Transverse colon (tissue), 4 donors: ENCODE results near the gene SLC22A23. TPM values are rescaled to one million over a fixed set of nuclear protein-coding genes. Genes with fewer than 3 reads are reported as not detected.
A peak's percentile ranks its signal among the peaks of the same experiment; 100 is the strongest.

ENCODE experiments used
- DNase-seq: peaks from one replicate; pipeline ENCODE4 v3.0.0-alpha.2; 2019
- H3K27ac ChIP-seq, 4 donors: fragments of 200-600 bp; sonication (generic); 2 replicates each; pipeline ENCODE4 v1.5.1; 2016 to 2018; ENCODE audit warnings: inconsistent platforms in 4 of 4
- H3K27me3 ChIP-seq: fragments of 200-600 bp; sonication (generic); 2 replicates; pipeline ENCODE4 v1.5.1; 2017; ENCODE audit warnings: inconsistent platforms
- H3K36me3 ChIP-seq, 4 donors: fragments of 200-600 bp; sonication (generic); 2 replicates each; pipeline ENCODE4 v1.5.1; 2017 to 2019; ENCODE audit warnings: inconsistent platforms in 4 of 4
- H3K4me1 ChIP-seq, 4 donors: fragments of 200-600 bp; sonication (generic); 2 replicates each; pipeline ENCODE4 v1.5.1; 2017 to 2020; ENCODE audit warnings: inconsistent platforms in 4 of 4
- H3K4me3 ChIP-seq, 4 donors: fragments of 200-600 bp; sonication (generic); 1 replicate in 1 of 4; 2 replicates in 3 of 4; pipeline versions ENCODE4 v1.5.1 to v1.6.1; 2017 to 2019; ENCODE audit warnings: inconsistent platforms in 4 of 4
- H3K9me3 ChIP-seq, 2 donors: fragments of 200-600 bp; sonication (generic); 2 replicates each; pipeline ENCODE4 v1.5.1; 2017 to 2019; ENCODE audit warnings: inconsistent platforms in 2 of 2
- EP300 ChIP-seq: sonication (generic); formaldehyde crosslinking; IDR thresholded peaks from one replicate; pipeline ENCODE4 v1.6.1; 2017; ENCODE audit warnings: antibody characterized with exemption, low read depth
- POLR2A ChIP-seq: fragments of 450-650 bp; IDR thresholded peaks from one replicate; pipeline ENCODE4 v1.6.1; 2016; ENCODE audit warnings: antibody characterized with exemption, mild to moderate bottlenecking, moderate library complexity
- POLR2AphosphoS5 ChIP-seq, 3 donors: sonication (generic); formaldehyde crosslinking; IDR thresholded peaks; one replicate each; pipeline ENCODE4 v1.6.1; 2016; ENCODE audit warnings: antibody characterized with exemption in 3 of 3
- WGBS, 2 donors: methylation state at CpG; one replicate each; pipeline ENCODE4 v1.1.5; 2018; ENCODE audit warnings: low coverage in 1 of 2; 5-methylcytosine and 5-hydroxymethylcytosine counted together
- in situ Hi-C, 4 donors: fragments of 200-750 bp; cut with MboI; loops; one replicate each; pipeline versions ENCODE4 v1.15.0 to v1.15.1; 2017; ENCODE audit warnings: low sequenced_read_pairs in 3 of 4, low pct_ligation_motif_present in 1 of 4, low pct_unique_long_range_greater_than_20kb in 1 of 4
- intact Hi-C: fragments of 100-400 bp; cut with DNase I; formaldehyde crosslinking; loops from one replicate; pipeline ENCODE4 v1.15.1; 2023; ENCODE audit warnings: low total_unique reads
- total RNA-seq, 4 donors: library from RNA; depleted of rRNA; stranded (reverse); fragments of >200 nt; gene quantifications; one replicate each; pipeline ENCODE4 v1.1.0, GENCODE V29; 2016
- TF ChIP-seq, protein P1 (sequence below), 5 experiments: fragments of 200-600 bp in 3 of 5; fragments of 450-650 bp in 2 of 5; sonication (generic) in 3 of 5; IDR thresholded peaks; 1 replicate in 2 of 5; 2 replicates in 3 of 5; pipeline ENCODE4 v1.5.1; 2016 to 2017; ENCODE audit warnings: antibody characterized with exemption in 5 of 5, inconsistent platforms in 3 of 5, mild to moderate bottlenecking in 2 of 5, moderate library complexity in 1 of 5

Gene SLC22A23
- total RNA-seq, 4 donors from 2014 or later = 96.1 to 161 (median 117) TPM

DNA sequence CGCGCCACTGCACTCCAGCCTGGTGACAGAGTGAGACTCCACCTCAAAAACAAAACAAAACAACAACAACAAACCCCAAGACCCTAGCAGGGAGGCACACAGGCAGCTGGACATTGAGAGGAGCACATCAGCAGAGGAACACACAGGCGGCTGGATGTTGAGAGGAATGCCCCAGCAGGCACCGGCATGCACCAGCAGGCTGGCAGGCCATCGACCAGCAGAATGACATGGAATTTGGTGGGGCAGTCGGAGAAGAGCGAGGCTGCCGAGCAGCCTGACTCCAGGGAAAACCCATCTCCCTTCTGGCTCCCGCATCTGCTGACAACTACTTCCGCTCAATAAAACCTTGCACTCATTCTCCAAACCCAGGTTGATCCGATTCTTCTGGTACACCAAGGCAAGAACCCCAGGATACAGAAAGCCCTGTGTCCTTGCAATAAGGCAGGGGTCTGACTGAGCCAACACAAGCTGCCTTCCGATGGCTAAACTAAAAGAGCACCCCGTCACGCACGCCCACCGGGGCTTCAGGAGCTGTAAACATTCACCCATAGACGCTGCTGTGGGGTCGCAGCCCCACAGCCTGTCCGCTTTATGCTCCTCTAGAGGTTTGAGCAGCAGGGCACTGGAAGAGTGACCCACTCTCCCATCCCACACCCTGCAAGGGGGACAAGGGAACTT lies 60.2 kb downstream of the SLC22A23 start:
- in situ Hi-C loops = no loop called here
- no peaks in the 10 kb centered on the region for H3K9me3 ChIP-seq
- intact Hi-C loops = no loop called here
- DNase-seq = no peak
- H3K27ac ChIP-seq = peak overlapping the region; percentile 12 to 85 (median 78)
- H3K36me3 ChIP-seq = no peaks in the 10 kb centered on the region
- H3K27me3 ChIP-seq = no peaks in the 10 kb centered on the region
- H3K4me3 ChIP-seq = no peak overlapping the region
- H3K4me1 ChIP-seq = peaks cover 14 to 71% (median 42%) of the 10 kb centered on the region in 4 donors
- 92 to 95% methylated on average over 2 to 19 of the region's 19 CpGs for WGBS, 2 donors
- TF ChIP-seq POLR2AphosphoS5 (IDR thresholded peaks at IDR 0.05) = no peak
- TF ChIP-seq, protein P1, sequence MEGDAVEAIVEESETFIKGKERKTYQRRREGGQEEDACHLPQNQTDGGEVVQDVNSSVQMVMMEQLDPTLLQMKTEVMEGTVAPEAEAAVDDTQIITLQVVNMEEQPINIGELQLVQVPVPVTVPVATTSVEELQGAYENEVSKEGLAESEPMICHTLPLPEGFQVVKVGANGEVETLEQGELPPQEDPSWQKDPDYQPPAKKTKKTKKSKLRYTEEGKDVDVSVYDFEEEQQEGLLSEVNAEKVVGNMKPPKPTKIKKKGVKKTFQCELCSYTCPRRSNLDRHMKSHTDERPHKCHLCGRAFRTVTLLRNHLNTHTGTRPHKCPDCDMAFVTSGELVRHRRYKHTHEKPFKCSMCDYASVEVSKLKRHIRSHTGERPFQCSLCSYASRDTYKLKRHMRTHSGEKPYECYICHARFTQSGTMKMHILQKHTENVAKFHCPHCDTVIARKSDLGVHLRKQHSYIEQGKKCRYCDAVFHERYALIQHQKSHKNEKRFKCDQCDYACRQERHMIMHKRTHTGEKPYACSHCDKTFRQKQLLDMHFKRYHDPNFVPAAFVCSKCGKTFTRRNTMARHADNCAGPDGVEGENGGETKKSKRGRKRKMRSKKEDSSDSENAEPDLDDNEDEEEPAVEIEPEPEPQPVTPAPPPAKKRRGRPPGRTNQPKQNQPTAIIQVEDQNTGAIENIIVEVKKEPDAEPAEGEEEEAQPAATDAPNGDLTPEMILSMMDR (IDR thresholded peaks at IDR 0.05) = no peak
- no peak for TF ChIP-seq POLR2A
- no peak for TF ChIP-seq EP300

DNA sequence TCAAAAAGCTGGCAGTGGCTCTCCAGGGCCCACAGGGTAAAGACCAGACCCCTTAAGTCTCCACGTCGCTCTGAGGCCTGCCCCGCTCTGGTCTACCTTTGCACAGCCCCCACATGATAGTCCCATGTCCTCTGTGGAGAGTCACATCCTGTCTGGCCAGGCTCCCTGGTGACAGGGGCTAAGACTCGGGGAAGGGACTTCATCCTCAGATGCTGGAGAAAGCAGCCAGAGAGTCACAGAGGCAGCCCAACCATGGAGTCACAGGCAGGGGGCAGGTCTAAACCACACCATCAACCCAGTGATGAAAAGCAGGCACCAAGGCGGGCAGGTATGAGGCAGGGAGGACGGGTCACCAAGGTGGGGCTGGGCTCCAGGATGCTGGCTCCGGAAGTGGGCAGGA lies 62.2 kb downstream of the SLC22A23 start:
- no peak for TF ChIP-seq EP300
- TF ChIP-seq, protein P1 (IDR thresholded peaks at IDR 0.05) = no peak
- no peak for TF ChIP-seq POLR2AphosphoS5 (IDR thresholded peaks at IDR 0.05)
- TF ChIP-seq POLR2A = no peak
- WGBS, 2 donors = 81% methylated on average over 7 of the region's 7 CpGs; no CpG with 5 or more reads in 1 of the 2 donors
- Histone ChIP-seq H3K4me3 (no peak overlapping the region), H3K27ac (no peak overlapping the region), H3K27me3 (no peaks in the 10 kb centered on the region), H3K4me1 (peaks cover 22 to 72% (median 41%) of the 10 kb centered on the region in 4 donors), H3K9me3 (no peaks in the 10 kb centered on the region), H3K36me3 (no peaks in the 10 kb centered on the region)
- DNase-seq = no peak
- in situ Hi-C loops (no loop called here), intact Hi-C loops (no loop called here)

DNA sequence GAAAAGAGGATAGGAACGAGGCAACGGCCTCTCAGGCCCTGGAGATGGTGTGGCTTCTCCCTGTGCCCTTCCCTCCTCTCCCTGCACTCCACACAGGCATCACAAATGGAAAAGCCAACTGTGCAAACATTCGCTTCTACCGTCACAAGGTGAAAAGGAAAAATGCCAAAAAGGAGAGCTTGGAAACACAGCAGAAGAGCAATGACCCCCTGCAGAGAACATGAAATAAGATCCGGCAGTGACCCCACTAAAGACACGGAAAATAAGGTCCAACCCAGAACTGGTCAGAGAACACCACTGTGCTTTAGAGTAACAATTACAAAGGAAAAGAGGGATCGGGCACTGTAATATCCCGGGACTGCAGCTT lies 63.0 kb downstream of the SLC22A23 start:
- 60 to 74% methylated on average over 1 to 8 of the region's 8 CpGs for WGBS, 2 donors
- Histone ChIP-seq H3K27me3 (no peaks in the 10 kb centered on the region), H3K36me3 (no peaks in the 10 kb centered on the region), H3K27ac (no peak overlapping the region), H3K4me1 (peaks cover 23 to 71% (median 37%) of the 10 kb centered on the region in 4 donors), H3K4me3 (no peak overlapping the region), H3K9me3 (no peaks in the 10 kb centered on the region)
- intact Hi-C loops (no loop called here), in situ Hi-C loops (no loop called here)
- no peak for DNase-seq
- TF ChIP-seq POLR2AphosphoS5 (IDR thresholded peaks at IDR 0.05) (no peak), POLR2A (no peak), EP300 (no peak)
- TF ChIP-seq, protein P1 (IDR thresholded peaks at IDR 0.05) = no peak

DNA sequence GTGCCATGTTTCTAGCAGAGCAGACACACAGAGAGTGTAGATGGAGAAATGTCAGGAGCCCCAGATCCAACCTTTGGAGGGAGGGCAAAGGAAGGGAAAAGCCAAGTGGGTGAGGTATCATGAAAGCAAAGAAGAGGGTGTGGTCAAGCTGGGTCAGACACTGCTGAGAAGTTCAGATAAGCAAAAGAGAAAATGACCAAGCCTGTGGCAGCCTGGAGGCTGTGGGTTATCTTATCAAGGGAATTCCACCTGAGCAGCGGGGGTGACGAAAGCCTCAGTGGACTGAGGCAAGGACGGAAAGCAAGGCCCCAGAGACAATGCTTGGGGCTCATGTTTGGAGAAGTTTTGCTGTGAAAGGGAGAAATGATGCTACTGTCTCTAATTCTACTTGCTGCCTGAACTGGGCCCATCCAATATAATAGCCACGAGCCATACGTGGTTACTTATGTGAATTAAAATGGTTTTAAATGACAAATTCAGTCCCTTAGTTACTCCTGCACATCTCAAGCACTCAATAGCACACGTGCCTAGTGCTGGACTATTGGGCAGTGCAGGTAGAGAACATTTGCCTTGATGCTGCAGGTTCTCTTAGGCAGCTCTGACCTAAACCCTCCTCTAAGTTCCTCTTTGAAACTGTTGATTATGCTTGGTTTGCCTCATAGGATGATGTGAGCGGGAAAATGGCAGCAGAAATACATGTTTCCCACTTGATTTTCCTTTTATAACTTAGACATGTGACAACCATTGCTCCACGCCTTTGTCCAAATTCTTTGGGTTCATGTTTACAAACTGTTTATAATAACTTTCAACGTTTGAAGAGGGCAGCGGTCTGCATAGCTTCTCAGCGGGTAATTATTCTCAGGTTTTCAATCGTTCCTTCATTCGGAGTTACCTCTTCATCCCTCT lies 63.7 kb downstream of the SLC22A23 start:
- no peak for DNase-seq
- H3K27ac ChIP-seq = peak overlapping the region in 2 of 4 donors; percentile 10 to 11
- in situ Hi-C loops = no loop called here
- intact Hi-C loops = no loop called here
- no peak overlapping the region for H3K4me3 ChIP-seq
- no peaks in the 10 kb centered on the region for H3K9me3 ChIP-seq
- H3K27me3 ChIP-seq = no peaks in the 10 kb centered on the region
- peaks cover 18 to 71% (median 31%) of the 10 kb centered on the region in 4 donors for H3K4me1 ChIP-seq
- no peaks in the 10 kb centered on the region for H3K36me3 ChIP-seq
- WGBS, 2 donors = 75% methylated on average over 2 to 13 of the region's 13 CpGs
- no peak for TF ChIP-seq POLR2AphosphoS5 (IDR thresholded peaks at IDR 0.05)
- no peak for TF ChIP-seq EP300
- no peak for TF ChIP-seq POLR2A
- TF ChIP-seq, protein P1 (IDR thresholded peaks at IDR 0.05) = no peak
